OCI-LY7 (cell line): Measurements from ENCODE around the gene FRAS1. TPM values are rescaled to one million over a fixed set of nuclear protein-coding genes. Genes with fewer than 3 reads are reported as not detected.

Source experiments
- BruUV-seq: library from RNA; stranded (reverse); fragments of 400-500 nt; replicated peaks from 2 replicates; lab custom pipeline; 2021; lab: Mats Ljungman, UMichigan
- CTCF ChIA-PET: fragments of 300-600 bp; sonication (Branson Sonifier 250); formaldehyde crosslinking; loops from one replicate; lab custom pipeline; 2022; ENCODE audit warnings: antibody characterized with exemption; ENCODE audit not compliant: unreplicated experiment; lab: Charles Lee
- POLR2A ChIA-PET: fragments of 300-600 bp; sonication (Branson Sonifier 250); formaldehyde crosslinking; loops from one replicate; lab custom pipeline; 2022; ENCODE audit warnings: antibody characterized with exemption; lab: Charles Lee
- DNase-seq: peaks from one replicate; pipeline ENCODE4 v3.0.0-alpha.2; 2015; ENCODE audit warnings: low spot score
- H2AFZ ChIP-seq: fragments of 200-600 bp; sonication (generic), shearing (Covaris generic); 2 replicates; pipeline ENCODE4 v1.6.1; 2014; ENCODE audit warnings: mild to moderate bottlenecking, antibody characterized with exemption, low read length, moderate library complexity
- H3K27ac ChIP-seq: fragments of 200-600 bp; sonication (generic); 2 replicates; pipeline ENCODE4 v1.5.1; 2014; ENCODE audit warnings: mixed run types, low read depth, mild to moderate bottlenecking, moderate library complexity, low read length, inconsistent platforms; ENCODE audit not compliant: poor library complexity, severe bottlenecking
- H3K36me3 ChIP-seq: fragments of 200-600 bp; sonication (generic); 2 replicates; pipeline ENCODE4 v1.6.1; 2014; ENCODE audit warnings: mild to moderate bottlenecking, antibody characterized with exemption, low read length, moderate library complexity, mixed read lengths; ENCODE audit not compliant: insufficient read depth
- H3K4me1 ChIP-seq: fragments of 200-600 bp; sonication (generic); 2 replicates; pipeline ENCODE4 v1.5.1; 2014; ENCODE audit warnings: mild to moderate bottlenecking, low read length; ENCODE audit not compliant: insufficient read depth, poor library complexity, severe bottlenecking
- H3K4me2 ChIP-seq: fragments of 200-600 bp; sonication (generic); 2 replicates; pipeline ENCODE4 v1.6.1; 2014; ENCODE audit warnings: mild to moderate bottlenecking, low read length
- H3K4me3 ChIP-seq: fragments of 200-600 bp; sonication (generic); 2 replicates; pipeline ENCODE4 v1.5.1; 2014; ENCODE audit warnings: mild to moderate bottlenecking, low read depth, low read length; ENCODE audit not compliant: poor library complexity, severe bottlenecking
- H3K79me2 ChIP-seq: fragments of 200-600 bp; sonication (generic); 2 replicates; pipeline ENCODE4 v1.6.1; 2016; ENCODE audit warnings: low read depth, mild to moderate bottlenecking, low read length, moderate library complexity, mixed read lengths; ENCODE audit not compliant: insufficient read depth
- H3K9me2 ChIP-seq: fragments of 200-600 bp; sonication (generic); 2 replicates; pipeline ENCODE4 v1.6.1; 2016; ENCODE audit warnings: mild to moderate bottlenecking, low read length, mixed read lengths; ENCODE audit not compliant: insufficient read depth
- H3K9me3 ChIP-seq: fragments of 200-600 bp; sonication (generic); 2 replicates; pipeline ENCODE4 v1.6.1; 2014; ENCODE audit warnings: mild to moderate bottlenecking, mixed run types, low read length, mixed read lengths
- H4K20me1 ChIP-seq: fragments of 200-600 bp; sonication (generic); 2 replicates; pipeline ENCODE4 v1.6.1; 2014; ENCODE audit warnings: mild to moderate bottlenecking, antibody characterized with exemption, low read length, moderate library complexity, mixed read lengths; ENCODE audit not compliant: insufficient read depth
- CTCF ChIP-seq: fragments of 200-600 bp; sonication (generic); conservative IDR thresholded peaks from 2 replicates; pipeline ENCODE4 v1.5.1; 2014; ENCODE audit warnings: mild to moderate bottlenecking, antibody characterized with exemption, low read length, moderate library complexity, mixed read lengths
- EZH2phosphoT487 ChIP-seq: fragments of 200-600 bp; sonication (generic); IDR thresholded peaks from 2 replicates; pipeline ENCODE4 v1.6.1; 2018; ENCODE audit warnings: low read depth, borderline replicate concordance, mild to moderate bottlenecking, mixed run types, antibody characterized with exemption, low read length, moderate library complexity, mixed read lengths
- intact Hi-C: fragments of 100-400 bp; cut with micrococcal nuclease; formaldehyde crosslinking; loops from one replicate; pipeline ENCODE4 v1.10.0; 2022; ENCODE audit not compliant: unreplicated experiment
- total RNA-seq, 2 experiments: library from RNA; depleted of rRNA in 1 of 2; stranded (reverse); fragments of >200 nt in 1 of 2; shearing (Covaris generic) in 1 of 2; gene quantifications; 2 replicates each; pipeline ENCODE4 v1.2.3, GENCODE V29; 2014 to 2022

Gene FRAS1
- total RNA-seq, 2 experiments from 2014 or later, result 0.19 to 0.30 TPM

GRCh38 chr4:78569306-78569821, 512.2 kb downstream of the FRAS1 start:
- DNase-seq, result no peak
- TF ChIP-seq EZH2phosphoT487 (no peak), CTCF (no peak)
- Histone ChIP-seq H3K36me3 (no peaks in the 10 kb centered on the region), H3K9me3 (no peaks in the 10 kb centered on the region), H3K27ac (no peak overlapping the region), H3K4me1 (no peaks in the 10 kb centered on the region), H3K4me2 (no peak overlapping the region), H3K9me2 (no peaks in the 10 kb centered on the region), H2AFZ (no peak overlapping the region), H3K79me2 (no peaks in the 10 kb centered on the region), H4K20me1 (no peaks in the 10 kb centered on the region), H3K4me3 (no peak overlapping the region)
- ChIA-PET POLR2A (interaction anchor here (0.7 kb wide), 2 partner anchors 471 to 598 kb away, joined by 3 read pairs; no protein-coding TSS in a partner anchor), CTCF (no interaction called here)
- BruUV-seq, result no TSS peak
- intact Hi-C loops, result no loop called here

- Histone ChIP-seq H2AFZ (no peak overlapping the region), H3K36me3 (no peaks in the 10 kb centered on the region), H4K20me1 (no peaks in the 10 kb centered on the region), H3K4me2 (no peak overlapping the region), H3K79me2 (no peaks in the 10 kb centered on the region), H3K9me3 (no peaks in the 10 kb centered on the region), H3K4me3 (no peak overlapping the region), H3K9me2 (no peaks in the 10 kb centered on the region), H3K4me1 (no peaks in the 10 kb centered on the region), H3K27ac (no peak overlapping the region)
- no TSS peak for BruUV-seq
- TF ChIP-seq EZH2phosphoT487 (no peak), CTCF (no peak)
- intact Hi-C loops, result no loop called here
- CTCF ChIA-PET, result no interaction called here
- POLR2A ChIA-PET, result no interaction called here
- DNase-seq, result no peak
Observed at GRCh38 chr4:78570117-78570516, 513.0 kb downstream of the FRAS1 start.

GRCh38 chr4:78571804-78572203, 514.7 kb downstream of the FRAS1 start:
- no peak for TF ChIP-seq CTCF
- TF ChIP-seq EZH2phosphoT487, result no peak
- H3K9me2 ChIP-seq, result no peaks in the 10 kb centered on the region
- H3K4me1 ChIP-seq, result no peaks in the 10 kb centered on the region
- DNase-seq, result no peak
- H3K79me2 ChIP-seq, result no peaks in the 10 kb centered on the region
- CTCF ChIA-PET, result no interaction called here
- no peak overlapping the region for H2AFZ ChIP-seq
- no peak overlapping the region for H3K4me3 ChIP-seq
- H4K20me1 ChIP-seq, result no peaks in the 10 kb centered on the region
- BruUV-seq, result no TSS peak
- intact Hi-C loops, result no loop called here
- no peaks in the 10 kb centered on the region for H3K9me3 ChIP-seq
- H3K4me2 ChIP-seq, result no peak overlapping the region
- H3K27ac ChIP-seq, result no peak overlapping the region
- no peaks in the 10 kb centered on the region for H3K36me3 ChIP-seq
- POLR2A ChIA-PET, result interaction anchor here (0.8 kb wide), 1 partner anchor 10 kb away, joined by 3 read pairs; no protein-coding TSS in a partner anchor
